Muscle of leg (tissue), 11 donors: Measurements from ENCODE around the gene WFDC12. TPM values are rescaled to one million over a fixed set of nuclear protein-coding genes. Genes with fewer than 3 reads are reported as not detected.

ENCODE experiments used
- DNase-seq: peaks from one replicate; pipeline ENCODE4 v3.0.0; 2013
- H3K27ac ChIP-seq: one replicate; pipeline ENCODE4 v1.5.1; 2013; ENCODE audit warnings: mild to moderate bottlenecking, low read length, control low read depth
- H3K27me3 ChIP-seq: one replicate; pipeline ENCODE4 v1.6.1; 2013; ENCODE audit warnings: low read length; ENCODE audit not compliant: control insufficient read depth, insufficient read depth
- H3K36me3 ChIP-seq: one replicate; pipeline ENCODE4 v1.6.1; 2013; ENCODE audit warnings: low read length; ENCODE audit not compliant: control insufficient read depth, insufficient read depth
- H3K4me1 ChIP-seq: one replicate; pipeline ENCODE4 v1.6.1; 2013; ENCODE audit warnings: low read length; ENCODE audit not compliant: control insufficient read depth, insufficient read depth
- H3K4me3 ChIP-seq: one replicate; pipeline ENCODE4 v1.5.1; 2013; ENCODE audit warnings: low read length, control low read depth
- H3K9me3 ChIP-seq: replicated peaks from 2 replicates; pipeline ENCODE4 v1.6.1; 2013; ENCODE audit warnings: low read depth, low read length; ENCODE audit not compliant: control insufficient read depth
- WGBS: methylation state at CpG from one replicate; pipeline ENCODE4 v1.1.5; 2013; ENCODE audit warnings: missing lambda C conversion rate; ENCODE audit not compliant: insufficient coverage; 5-methylcytosine and 5-hydroxymethylcytosine counted together
- polyA plus RNA-seq, 8 donors: library from polyadenylated mRNA; unstranded; fragments of 120-200 nt; gene quantifications; one replicate each; pipeline versions ENCODE4 v1.2.1 to v1.2.3, GENCODE V29; 2013; ENCODE audit warnings: inconsistent platforms in 1 of 8, low replicate concordance in 1 of 8; ENCODE audit not compliant: insufficient read length in 8 of 8, insufficient read depth in 1 of 8
- total RNA-seq: library from RNA; stranded (reverse); fragments of 120-200 nt; gene quantifications from one replicate; pipeline ENCODE4 v1.2.4, GENCODE V29; 2013

WFDC12 gene
- total and polyA plus RNA-seq, 9 donors: not detected

- H3K27me3 ChIP-seq: peaks cover 30% of the 10 kb centered on the region
- WGBS: no CpG with 5 or more reads among the region's 2 CpGs
Observed at GRCh38 chr20:45105317-45105716, 18.9 kb downstream of the WFDC12 start.

GRCh38 chr20:45104786-45105185 is 19.5 kb downstream of the WFDC12 start:
- DNase-seq: no peak
- 40% methylated on average over 3 of the region's 5 CpGs for WGBS

More at GRCh38 chr20:45105317-45105716, 18.9 kb downstream of the WFDC12 start:
- H3K4me1 ChIP-seq: no peaks in the 10 kb centered on the region
- no peaks in the 10 kb centered on the region for H3K9me3 ChIP-seq
- no peak overlapping the region for H3K4me3 ChIP-seq
- DNase-seq: no peak
- no peak overlapping the region for H3K27ac ChIP-seq
- H3K36me3 ChIP-seq: no peaks in the 10 kb centered on the region

GRCh38 chr20:45103072-45103471 is 21.2 kb downstream of the WFDC12 start:
- Histone ChIP-seq H3K4me1 (no peaks in the 10 kb centered on the region), H3K4me3 (no peak overlapping the region), H3K27ac (no peak overlapping the region), H3K27me3 (peaks cover 51% of the 10 kb centered on the region), H3K9me3 (no peaks in the 10 kb centered on the region), H3K36me3 (no peaks in the 10 kb centered on the region)
- WGBS: 71% methylated on average over 1 of the region's 2 CpGs
- no peak for DNase-seq

More at GRCh38 chr20:45104786-45105185, 19.5 kb downstream of the WFDC12 start:
- no peaks in the 10 kb centered on the region for H3K36me3 ChIP-seq
- no peak overlapping the region for H3K27ac ChIP-seq
- no peaks in the 10 kb centered on the region for H3K4me1 ChIP-seq
- H3K27me3 ChIP-seq: peaks cover 34% of the 10 kb centered on the region
- no peak overlapping the region for H3K4me3 ChIP-seq
- no peaks in the 10 kb centered on the region for H3K9me3 ChIP-seq

DNA sequence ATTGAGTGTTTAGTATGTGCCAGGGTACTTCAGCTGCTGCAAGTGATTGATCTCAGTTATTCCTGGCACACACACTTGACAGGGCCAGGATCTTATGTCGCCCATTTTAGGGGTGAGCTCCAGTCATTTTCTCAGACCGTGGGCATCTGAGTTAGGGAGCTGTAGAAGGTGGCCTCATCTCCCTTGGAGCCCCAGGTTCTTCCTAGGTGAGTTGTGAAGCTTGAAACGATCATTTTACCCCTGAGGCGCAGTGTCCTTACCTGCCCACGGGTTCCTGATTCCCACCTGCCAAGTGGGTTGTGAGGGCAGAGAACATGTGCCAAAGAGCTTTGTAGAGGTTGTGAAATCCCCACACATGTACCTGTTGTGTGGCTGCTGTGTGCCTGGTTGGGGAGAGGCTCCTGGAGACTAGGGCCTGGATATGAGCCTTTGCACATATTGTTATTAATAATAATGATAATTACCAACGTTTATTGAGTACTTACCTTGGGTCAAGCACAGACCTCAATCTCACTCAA is 22.9 kb downstream of the WFDC12 start:
- Histone ChIP-seq H3K27ac (no peak overlapping the region), H3K36me3 (no peaks in the 10 kb centered on the region), H3K4me3 (no peak overlapping the region), H3K9me3 (no peaks in the 10 kb centered on the region), H3K4me1 (no peaks in the 10 kb centered on the region), H3K27me3 (peaks cover 65% of the 10 kb centered on the region)
- no CpG with 5 or more reads among the region's 6 CpGs for WGBS
- no peak for DNase-seq

DNA sequence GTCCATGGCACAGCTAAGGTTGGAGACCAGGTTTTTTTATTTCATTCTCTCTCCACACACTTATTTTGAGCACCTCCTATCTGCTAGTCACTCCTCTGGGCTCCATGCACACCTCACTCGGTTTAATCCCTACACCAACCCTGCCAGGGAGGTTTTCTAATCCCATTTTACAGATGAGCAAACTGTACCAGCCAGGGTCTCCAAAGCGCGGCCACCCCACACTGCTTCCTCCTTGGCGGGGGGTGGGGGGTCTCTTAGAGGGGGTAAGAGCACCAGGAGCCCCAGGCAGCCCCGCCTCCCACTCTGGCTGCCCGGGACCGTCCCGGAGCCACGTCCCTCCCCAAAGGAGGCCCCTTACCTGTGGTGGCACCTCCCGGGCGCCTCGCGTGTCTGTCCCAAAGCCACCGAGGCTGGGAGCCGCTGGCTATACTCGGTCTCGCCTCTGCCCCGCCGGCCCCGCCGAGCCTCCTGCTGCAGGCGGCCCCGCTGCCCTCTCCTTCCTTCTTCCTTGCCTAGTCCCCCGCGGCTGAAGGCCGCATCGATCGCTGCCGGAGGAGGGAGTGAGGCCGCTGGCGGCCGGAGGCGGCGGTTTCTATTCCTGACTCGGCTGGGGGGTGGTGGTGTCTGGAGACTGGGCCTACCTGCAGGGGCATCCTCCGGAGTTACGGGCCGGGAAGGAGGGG is 23.6 kb downstream of the WFDC12 start, which contains the start of gene KCNS1:
Gene KCNS1, minus strand, starts transcription at position 565 of the 683 bp plus-strand sequence. CDS start 1,891 bp downstream, outside the sequence.
- H3K4me1 ChIP-seq: no peaks in the 10 kb centered on the region
- no peaks in the 10 kb centered on the region for H3K9me3 ChIP-seq
- no peak within 1 kb of the TSS for H3K4me3 ChIP-seq
- no peak within 1 kb of the TSS for H3K27ac ChIP-seq
- DNase-seq: no peak
- H3K36me3 ChIP-seq: no peaks in the 10 kb centered on the region
- WGBS: under 1% methylated on average over 22 of the region's 38 CpGs
- H3K27me3 ChIP-seq: peaks cover 71% of the 10 kb centered on the region

DNA sequence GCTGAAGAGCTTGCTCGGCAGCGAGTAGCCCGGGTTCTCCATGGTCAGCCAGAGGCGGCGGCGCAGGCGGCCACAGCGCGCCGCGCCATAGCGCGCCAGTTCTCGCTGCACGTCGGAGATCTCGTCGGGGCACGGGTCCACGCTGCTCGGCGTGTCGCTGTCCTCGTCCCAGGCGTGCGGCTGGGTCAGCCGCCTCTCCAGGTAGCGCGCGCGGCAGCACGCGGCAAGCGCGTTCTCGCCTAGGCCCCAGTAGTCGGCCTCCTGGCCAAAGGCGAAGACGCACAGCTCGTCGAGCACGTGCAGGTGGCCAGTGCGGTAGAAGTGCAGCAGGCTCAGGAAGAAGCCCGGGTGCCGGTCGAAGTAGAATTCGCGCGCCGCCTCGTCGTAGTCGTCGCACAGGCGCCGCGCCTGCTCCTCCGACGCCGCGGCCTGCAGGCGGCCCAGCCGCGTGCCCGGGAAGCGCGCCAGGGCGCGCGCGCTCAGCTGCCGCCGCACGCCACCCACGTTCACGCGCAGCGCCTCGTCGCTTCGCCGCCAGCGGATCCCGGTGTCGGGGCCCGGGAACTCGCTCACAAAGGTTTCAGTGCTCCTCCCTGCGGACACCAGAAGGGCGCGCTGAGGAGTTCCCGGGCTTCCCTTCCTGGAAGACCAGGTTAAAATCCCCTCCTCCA is 26.0 kb downstream of the WFDC12 start:
- H3K27me3 ChIP-seq: peaks cover 62% of the 10 kb centered on the region
- no peaks in the 10 kb centered on the region for H3K9me3 ChIP-seq
- no peak overlapping the region for H3K4me3 ChIP-seq
- H3K4me1 ChIP-seq: no peaks in the 10 kb centered on the region
- 2% methylated on average over 87 of the region's 91 CpGs for WGBS
- no peaks in the 10 kb centered on the region for H3K36me3 ChIP-seq
- H3K27ac ChIP-seq: no peak overlapping the region
- DNase-seq: peak; percentile 37

GRCh38 chr20:45097485-45098102 is 26.7 kb downstream of the WFDC12 start:
- H3K4me3 ChIP-seq: no peak overlapping the region
- peaks cover 56% of the 10 kb centered on the region for H3K27me3 ChIP-seq
- no peaks in the 10 kb centered on the region for H3K9me3 ChIP-seq
- H3K4me1 ChIP-seq: no peaks in the 10 kb centered on the region
- H3K36me3 ChIP-seq: no peaks in the 10 kb centered on the region
- DNase-seq: peak; percentile 16
- H3K27ac ChIP-seq: no peak overlapping the region
- 27% methylated on average over 56 of the region's 56 CpGs for WGBS

GRCh38 chr20:45096781-45097180 is 27.5 kb downstream of the WFDC12 start:
- Histone ChIP-seq H3K4me3 (no peak overlapping the region), H3K27ac (no peak overlapping the region), H3K36me3 (no peaks in the 10 kb centered on the region), H3K27me3 (peaks cover 56% of the 10 kb centered on the region), H3K9me3 (no peaks in the 10 kb centered on the region), H3K4me1 (no peaks in the 10 kb centered on the region)
- no peak for DNase-seq
- WGBS: 73% methylated on average over 8 of the region's 9 CpGs

GRCh38 chr20:45095805-45096238 is 28.4 kb downstream of the WFDC12 start:
- no peaks in the 10 kb centered on the region for H3K9me3 ChIP-seq
- no peak overlapping the region for H3K4me3 ChIP-seq
- DNase-seq: peak; percentile 53
- no peak overlapping the region for H3K27ac ChIP-seq
- H3K4me1 ChIP-seq: no peaks in the 10 kb centered on the region
- no peaks in the 10 kb centered on the region for H3K36me3 ChIP-seq
- WGBS: no CpG with 5 or more reads among the region's 7 CpGs
- H3K27me3 ChIP-seq: peaks cover 46% of the 10 kb centered on the region
